ENCODE measurements around the gene REEP1.

REEP1 gene

DNA sequence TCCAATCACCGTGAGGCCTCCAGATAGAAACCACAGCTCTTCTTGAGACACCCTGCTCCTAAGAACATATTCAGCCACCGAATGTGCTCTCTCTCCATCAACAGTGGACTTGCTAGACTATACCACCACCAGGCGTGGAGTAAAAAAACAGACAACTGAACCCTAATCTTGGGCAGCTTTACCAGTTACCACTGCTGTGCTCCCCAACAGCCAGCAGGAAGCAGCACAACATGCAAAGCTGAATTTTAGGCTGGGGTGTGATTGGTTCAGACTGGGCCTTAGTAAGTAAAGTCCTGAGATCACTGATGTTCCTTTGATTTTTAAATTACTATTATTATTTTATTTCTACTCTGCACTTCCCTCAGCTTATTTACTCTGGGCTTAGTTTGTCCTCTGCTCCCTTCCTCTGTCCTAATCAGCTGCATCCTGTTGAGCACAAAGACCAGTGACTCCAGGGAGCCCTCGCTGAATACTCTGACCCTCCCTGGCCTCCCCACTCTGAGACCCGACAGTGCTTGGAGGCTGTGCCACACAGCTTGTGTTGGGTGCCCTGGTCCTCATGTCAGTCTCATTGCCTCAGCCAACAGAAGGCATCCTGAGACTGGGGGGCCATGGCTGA is 116.3 kb downstream of the REEP1 start:
- DNase-seq = peak; percentile 81 to 84
- no peak for TF ChIP-seq GATA1 (IDR thresholded peaks at IDR 0.05; ENCODE audit: low read depth, low read length)
- no peak for TF ChIP-seq POLR2A (IDR thresholded peaks at IDR 0.05; ENCODE audit: low read length)

- TF ChIP-seq GATA1 (IDR thresholded peaks at IDR 0.05; ENCODE audit: low read depth, low read length) = no peak
- no peak for TF ChIP-seq POLR2A (IDR thresholded peaks at IDR 0.05; ENCODE audit: low read length)
- DNase-seq = no peak
These were observed 117.5 kb downstream of the REEP1 start for GRCh38 chr2:86219896-86220295.

GRCh38 chr2:86218124-86218523 is 119.3 kb downstream of the REEP1 start:
- no peak for TF ChIP-seq POLR2A (IDR thresholded peaks at IDR 0.05; ENCODE audit: low read length)
- no peak for DNase-seq

GRCh38 chr2:86216575-86217555 is 120.6 kb downstream of the REEP1 start:
- peak; percentile 63 to 81 for DNase-seq
- TF ChIP-seq GATA1 (IDR thresholded peaks at IDR 0.05; ENCODE audit: low read depth, low read length) = no peak
- TF ChIP-seq POLR2A (IDR thresholded peaks at IDR 0.05; ENCODE audit: low read length) = no peak

DNA sequence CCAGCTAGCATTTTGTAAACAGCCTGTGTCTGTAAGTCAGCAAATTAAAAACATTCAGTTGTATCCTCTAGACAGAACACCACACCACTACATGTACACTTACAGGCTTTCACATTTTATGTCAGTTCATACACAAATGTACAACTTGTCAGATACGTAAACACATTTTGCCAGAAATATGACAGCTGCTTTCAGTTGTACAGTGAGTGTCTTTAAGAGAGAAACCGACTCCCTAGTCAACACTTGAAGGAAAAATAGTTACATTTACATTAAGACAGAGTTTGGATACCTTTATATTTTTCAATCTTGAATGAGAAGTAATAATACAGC is 123.0 kb downstream of the REEP1 start:
- DNase-seq = no peak

DNA sequence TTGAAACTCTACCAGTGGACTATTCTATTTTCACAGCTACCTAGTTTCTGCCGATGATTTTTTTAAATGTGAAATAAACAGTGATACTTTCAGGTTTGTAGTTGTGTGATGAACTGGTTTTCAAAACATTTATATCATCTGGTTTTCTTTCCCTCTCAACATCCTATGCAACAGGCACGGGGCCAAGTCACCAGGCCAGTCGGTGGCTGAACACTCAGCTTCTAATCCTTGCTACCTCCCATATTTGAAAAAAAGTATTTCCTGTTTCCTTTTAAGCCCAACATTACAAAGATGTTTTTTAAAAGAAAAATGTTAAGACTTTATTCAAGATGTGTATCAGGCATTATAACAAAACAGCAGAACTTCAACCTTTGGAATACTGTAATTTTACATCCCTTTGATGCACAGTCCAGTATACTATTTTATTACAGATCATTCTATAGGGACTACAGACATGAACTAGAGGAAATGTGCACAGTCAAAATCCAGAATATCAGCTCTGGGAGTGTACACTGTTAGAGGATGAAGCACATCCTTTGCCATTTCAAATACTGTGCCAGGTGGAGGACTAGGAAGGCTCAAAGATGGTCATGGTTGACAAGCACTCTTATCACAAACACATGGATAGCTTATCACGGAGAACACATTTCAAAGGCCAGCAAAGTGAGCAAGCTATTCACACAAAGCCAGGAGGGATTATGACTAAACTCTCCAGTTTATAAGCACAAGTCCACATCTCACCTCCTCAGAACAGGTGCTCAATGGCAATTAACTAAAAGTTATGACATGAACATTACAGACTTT is 123.5 kb downstream of the REEP1 start:
- TF ChIP-seq POLR2A (IDR thresholded peaks at IDR 0.05; ENCODE audit: low read length) = no peak
- peak; percentile 48 for TF ChIP-seq GATA1 (IDR thresholded peaks at IDR 0.05; ENCODE audit: low read depth, low read length)
- DNase-seq = peak; percentile 86 to 95

More for the DNA sequence above, 123.0 kb downstream of the REEP1 start:
- TF ChIP-seq GATA1 (IDR thresholded peaks at IDR 0.05; ENCODE audit: low read depth, low read length) (no peak), POLR2A (IDR thresholded peaks at IDR 0.05; ENCODE audit: low read length) (no peak)

DNA sequence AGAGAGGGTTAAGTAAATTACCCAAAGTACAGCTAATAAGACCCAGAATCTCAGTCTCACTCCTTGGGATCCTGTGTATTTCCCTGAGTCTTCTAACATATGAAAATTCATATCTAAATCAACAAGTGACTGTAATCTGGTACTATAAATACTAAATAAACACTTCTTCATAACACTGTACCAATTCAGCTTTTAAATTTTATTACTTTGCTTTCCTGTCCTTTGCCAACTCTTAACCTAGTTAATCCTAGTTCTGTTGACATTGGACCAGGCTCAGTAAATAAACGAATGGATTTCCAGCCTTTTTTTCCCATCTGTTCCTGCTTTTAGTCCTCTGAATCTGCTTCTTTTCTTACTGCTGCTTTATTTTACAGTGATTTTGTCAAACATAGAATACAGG is 124.4 kb downstream of the REEP1 start:
- TF ChIP-seq GATA1 (IDR thresholded peaks at IDR 0.05; ENCODE audit: low read depth, low read length) (no peak), POLR2A (IDR thresholded peaks at IDR 0.05; ENCODE audit: low read length) (no peak)

DNA sequence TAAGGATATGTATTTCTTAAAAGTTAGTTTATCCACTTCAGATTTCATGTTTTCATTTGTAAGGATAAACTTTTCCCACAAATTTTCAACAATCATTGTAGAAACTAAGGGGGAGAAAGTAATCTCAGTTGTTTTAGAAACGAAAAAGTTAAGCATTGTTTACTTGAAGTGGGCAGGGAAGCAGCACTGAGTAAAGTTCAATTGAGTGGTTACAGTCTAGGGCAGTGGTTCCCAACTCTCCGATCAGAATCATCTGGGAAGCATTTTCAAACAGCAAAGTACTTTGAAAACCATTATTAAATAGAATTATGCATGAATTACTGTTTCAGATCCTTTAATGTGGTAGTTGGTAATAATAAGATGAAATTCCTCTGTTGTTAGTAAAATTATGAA is 125.6 kb downstream of the REEP1 start:
- no peak for TF ChIP-seq POLR2A (IDR thresholded peaks at IDR 0.05; ENCODE audit: low read length)
- TF ChIP-seq GATA1 (IDR thresholded peaks at IDR 0.05; ENCODE audit: low read depth, low read length) = no peak
- no peak for DNase-seq

More for the DNA sequence above, 124.4 kb downstream of the REEP1 start:
- no peak for DNase-seq

DNA sequence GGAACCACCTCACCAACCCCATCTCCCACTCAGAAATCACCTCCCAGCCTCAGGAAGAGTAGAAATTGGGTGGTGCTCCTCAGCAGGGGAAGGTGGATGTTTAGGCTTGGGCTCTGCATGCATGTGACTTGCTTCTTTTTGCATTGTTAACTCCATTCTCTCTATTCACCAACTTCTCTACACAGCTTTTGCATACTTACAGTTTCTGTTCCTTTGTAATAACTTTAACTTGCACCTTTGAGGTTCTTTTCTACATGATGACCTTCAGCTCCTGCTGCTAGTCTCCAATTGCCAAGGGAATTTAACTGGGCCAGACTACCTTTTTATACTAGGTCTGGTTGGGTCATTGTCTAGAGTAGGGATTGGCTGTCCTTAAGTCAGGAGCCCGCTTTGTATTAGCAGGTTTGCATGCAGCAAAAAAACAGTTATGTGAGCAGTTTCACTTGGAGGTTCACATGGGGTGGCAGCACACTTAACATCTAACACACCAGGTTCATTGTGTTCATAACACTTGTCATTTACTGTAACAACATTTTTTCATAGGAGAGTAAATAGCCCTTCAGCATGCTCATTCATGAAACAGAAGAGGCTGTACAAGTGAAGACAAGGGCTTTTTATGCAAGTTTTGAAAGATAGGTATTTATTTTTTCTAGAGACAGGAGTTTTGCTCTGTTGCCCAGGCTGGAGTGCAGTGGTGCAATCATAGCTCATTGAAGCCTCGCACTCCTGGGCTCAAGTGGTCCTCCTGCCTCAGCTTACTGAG is 126.2 kb downstream of the REEP1 start:
- DNase-seq = no peak
- TF ChIP-seq POLR2A (IDR thresholded peaks at IDR 0.05; ENCODE audit: low read length) = no peak
- TF ChIP-seq GATA1 (IDR thresholded peaks at IDR 0.05; ENCODE audit: low read depth, low read length) = no peak

DNA sequence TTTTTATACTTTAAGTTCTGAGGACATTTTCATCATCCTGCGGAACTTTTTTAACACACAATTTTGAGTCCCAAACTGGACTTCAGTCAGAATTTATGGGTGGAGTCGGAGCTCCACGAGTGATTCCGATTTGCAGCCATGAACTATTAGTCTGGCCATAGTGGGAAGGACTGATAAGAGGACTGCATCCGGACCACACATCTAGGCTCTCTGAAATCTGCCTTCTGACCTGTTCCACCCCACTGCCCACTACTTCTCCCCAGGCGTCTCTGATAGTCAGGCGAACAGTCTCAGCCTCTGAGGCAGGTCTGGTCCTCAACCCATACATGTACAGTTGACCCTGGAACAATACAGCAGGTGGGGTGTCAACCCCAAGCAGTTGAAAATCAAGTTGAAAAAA is 133.0 kb downstream of the REEP1 start:
- no peak for DNase-seq

GRCh38 chr2:86203614-86204013 is 133.8 kb downstream of the REEP1 start:
- TF ChIP-seq GATA1 (IDR thresholded peaks at IDR 0.05; ENCODE audit: low read depth, low read length) (no peak), POLR2A (IDR thresholded peaks at IDR 0.05; ENCODE audit: low read length) (no peak)
- no peak for DNase-seq

More for the DNA sequence above, 133.0 kb downstream of the REEP1 start:
- TF ChIP-seq POLR2A (IDR thresholded peaks at IDR 0.05; ENCODE audit: low read length) (no peak), GATA1 (IDR thresholded peaks at IDR 0.05; ENCODE audit: low read depth, low read length) (no peak)

DNA sequence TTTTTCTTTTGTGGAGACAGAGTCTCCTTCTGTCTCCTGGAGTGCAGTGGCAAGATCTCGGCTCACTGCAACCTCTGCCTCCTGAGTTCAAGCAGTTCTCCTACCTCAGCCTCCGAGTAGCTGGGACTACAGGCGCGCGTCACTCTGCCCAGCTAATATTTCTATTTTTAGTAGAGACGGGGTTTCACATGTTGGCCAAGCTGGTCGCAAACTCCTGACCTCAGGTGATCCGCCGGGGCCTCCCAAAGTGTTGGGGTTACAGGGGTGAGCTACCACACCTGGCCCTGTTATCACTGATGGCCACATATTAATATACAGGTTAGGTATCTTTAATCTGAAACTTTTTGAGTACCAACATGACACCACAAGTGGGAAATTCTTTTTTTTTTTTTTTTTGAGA is 134.7 kb downstream of the REEP1 start:
- no peak for TF ChIP-seq POLR2A (IDR thresholded peaks at IDR 0.05; ENCODE audit: low read length)
- TF ChIP-seq GATA1 (IDR thresholded peaks at IDR 0.05; ENCODE audit: low read depth, low read length) = no peak
- DNase-seq = no peak

DNA sequence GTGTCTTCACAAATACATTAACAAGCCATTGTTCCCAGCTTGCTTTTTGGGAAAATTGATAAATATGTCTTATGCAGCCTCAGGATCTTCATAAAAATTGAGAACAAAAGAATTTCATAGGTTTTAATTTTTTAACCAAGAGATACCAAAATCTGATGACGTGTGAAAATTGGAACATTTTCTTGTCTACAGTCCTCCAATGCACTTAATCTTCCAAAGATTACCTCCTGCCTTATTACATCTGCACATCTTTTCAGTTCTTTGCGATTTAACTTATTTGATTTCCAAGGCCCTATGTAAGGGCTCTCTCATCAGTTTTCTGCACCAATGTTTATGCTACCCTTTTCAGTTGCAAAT is 135.1 kb downstream of the REEP1 start:
- DNase-seq = no peak
- TF ChIP-seq GATA1 (IDR thresholded peaks at IDR 0.05; ENCODE audit: low read depth, low read length) (no peak), POLR2A (IDR thresholded peaks at IDR 0.05; ENCODE audit: low read length) (no peak)
